Kidney (tissue), 14 donors: ENCODE results near the gene C1orf74. TPM values are rescaled to one million over a fixed set of nuclear protein-coding genes. Genes with fewer than 3 reads are reported as not detected.

Experiments used
- DNase-seq, 5 donors: peaks; one replicate each; pipeline ENCODE4 v3.0.0-alpha.2; 2013 to 2020
- FAIRE-seq: peaks from 2 replicates; lab custom pipeline; 2012; peaks lifted over from hg19 to GRCh38; lab: Jason Lieb, UNC
- H3K27ac ChIP-seq, 2 donors: one replicate each; pipeline ENCODE4 v1.7.0; 2013; ENCODE audit warnings: low read depth in 2 of 2, low read length in 2 of 2, inconsistent platforms in 1 of 2
- H3K27me3 ChIP-seq: one replicate; pipeline ENCODE4 v1.7.1; 2013; ENCODE audit warnings: low read length, inconsistent platforms; ENCODE audit not compliant: control insufficient read depth, insufficient read depth
- H3K36me3 ChIP-seq, 3 donors: one replicate each; pipeline versions ENCODE4 v1.7.0 to v1.7.1; 2013; ENCODE audit warnings: low read length in 3 of 3, control low read depth in 1 of 3, inconsistent platforms in 1 of 3; ENCODE audit not compliant: insufficient read depth in 3 of 3, control insufficient read depth in 2 of 3
- H3K4me1 ChIP-seq, 3 donors: one replicate each; pipeline versions ENCODE4 v1.7.0 to v1.7.1; 2013; ENCODE audit warnings: low read length in 3 of 3, inconsistent platforms in 1 of 3, low read depth in 1 of 3; ENCODE audit not compliant: control insufficient read depth in 2 of 3, insufficient read depth in 2 of 3
- H3K4me3 ChIP-seq, 3 donors: one replicate each; pipeline versions ENCODE4 v1.7.0 to v1.8.1; 2013; ENCODE audit warnings: low read length in 3 of 3, control low read depth in 1 of 3, inconsistent platforms in 1 of 3
- H3K9ac ChIP-seq, 3 donors: one replicate each; pipeline versions ENCODE4 v1.7.0 to v1.7.1; 2013; ENCODE audit warnings: low read length in 3 of 3, control low read depth in 1 of 3, inconsistent platforms in 1 of 3
- H3K9me3 ChIP-seq, 3 donors: one replicate each; pipeline versions ENCODE4 v1.7.0 to v1.7.1; 2013; ENCODE audit warnings: low read length in 3 of 3, control low read depth in 1 of 3, inconsistent platforms in 1 of 3; ENCODE audit not compliant: control insufficient read depth in 2 of 3, insufficient read depth in 1 of 3
- CTCF ChIP-seq: IDR thresholded peaks from 3 replicates; pipeline ENCODE4 v1.5.1; 2012; ENCODE audit warnings: mild to moderate bottlenecking, moderate library complexity, borderline replicate concordance; ENCODE audit not compliant: insufficient read depth; ENCODE audit errors: extremely low read depth
- intact Hi-C: fragments of 100-400 bp; cut with DNase I; formaldehyde crosslinking; loops from one replicate; pipeline ENCODE4 v1.11.1; 2022
- polyA plus RNA-seq: library from polyadenylated mRNA; stranded (reverse); fragments of 350-450 nt; fragmentation: Illumina TruSeq; extraction: RNeasy Lipid Tissue Mini Kit (QIAGEN cat#74804); gene quantifications from one replicate; pipeline ENCODE4 v1.2.3, GENCODE V29; 2014; ENCODE audit warnings: low read depth, low replicate concordance; ENCODE audit not compliant: insufficient read depth
- total RNA-seq: library from RNA; stranded (reverse); fragmentation: NEBNext Ultra II Directional; extraction: Animal tissue kit (Norgen Biotek cat#: 25700); gene quantifications from one replicate; pipeline ENCODE4 v1.2.1, GENCODE V29; 2021
- donor health status: control.
- donor health status: control.
- donor health status: control.
- donor health status: control.
- donor health status: control.
- donor health status: DM: yes; HTN: yes; CAD: no.
- donor health status: Normal renal cell carcinoma (clear cell type).

C1orf74 gene
- total and polyA plus RNA-seq, 2 donors from 2014 or later: 2.5 TPM

GRCh38 chr1:209815931-209816341 lies 31.6 kb upstream of the C1orf74 start:
- no peak overlapping the region for H3K4me3 ChIP-seq
- intact Hi-C loops: no loop called here
- no peaks in the 10 kb centered on the region for H3K9me3 ChIP-seq
- no peak overlapping the region for H3K9ac ChIP-seq
- no peak for TF ChIP-seq CTCF
- H3K36me3 ChIP-seq: no peaks in the 10 kb centered on the region
- no peak overlapping the region for H3K27ac ChIP-seq
- DNase-seq (no peak), FAIRE-seq (no peak)
- H3K4me1 ChIP-seq: no peaks in the 10 kb centered on the region
- H3K27me3 ChIP-seq: no peaks in the 10 kb centered on the region

GRCh38 chr1:209815490-209815889 lies 31.1 kb upstream of the C1orf74 start:
- H3K27me3 ChIP-seq: no peaks in the 10 kb centered on the region
- DNase-seq (no peak), FAIRE-seq (no peak)
- no peak overlapping the region for H3K9ac ChIP-seq
- intact Hi-C loops: no loop called here
- H3K27ac ChIP-seq: no peak overlapping the region
- no peaks in the 10 kb centered on the region for H3K9me3 ChIP-seq
- no peak for TF ChIP-seq CTCF
- no peaks in the 10 kb centered on the region for H3K4me1 ChIP-seq
- no peaks in the 10 kb centered on the region for H3K36me3 ChIP-seq
- no peak overlapping the region for H3K4me3 ChIP-seq

- Histone ChIP-seq H3K9ac (no peak overlapping the region), H3K27ac (no peak overlapping the region), H3K4me3 (no peak overlapping the region), H3K9me3 (no peaks in the 10 kb centered on the region), H3K27me3 (no peaks in the 10 kb centered on the region), H3K4me1 (no peaks in the 10 kb centered on the region), H3K36me3 (no peaks in the 10 kb centered on the region)
- FAIRE-seq: no peak
- intact Hi-C loops: no loop called here
- TF ChIP-seq CTCF: no peak
- DNase-seq: no peak
Observed at GRCh38 chr1:209813902-209814301, 29.5 kb upstream of the C1orf74 start.

- Histone ChIP-seq H3K27me3 (no peaks in the 10 kb centered on the region), H3K4me3 (no peak overlapping the region), H3K36me3 (no peaks in the 10 kb centered on the region), H3K4me1 (peaks cover 0 to 5% (median 0%) of the 10 kb centered on the region in 3 donors), H3K9ac (no peak overlapping the region), H3K9me3 (no peaks in the 10 kb centered on the region), H3K27ac (no peak overlapping the region)
- TF ChIP-seq CTCF: no peak
- FAIRE-seq (no peak), DNase-seq (no peak)
- intact Hi-C loops: no loop called here
Observed at GRCh38 chr1:209810783-209811182, 26.4 kb upstream of the C1orf74 start.
